ENCODE data around the gene TNS2. TPM values are rescaled to one million over a fixed set of nuclear protein-coding genes. Genes with fewer than 3 reads are reported as not detected.
A peak's percentile ranks its signal among the peaks of the same experiment; 100 is the strongest.

TNS2 gene
- total RNA-seq, 1 experiment from 2014 or later = 0.48 TPM

- H2AFZ ChIP-seq (ENCODE audit: low read length) = no peak overlapping the region
- H3K9me3 ChIP-seq (ENCODE audit: low read length) = no peaks in the 10 kb centered on the region
- H3K4me2 ChIP-seq (ENCODE audit: low read depth, low read length, poor library complexity, severe bottlenecking) = no peak overlapping the region
- H3K4me1 ChIP-seq (ENCODE audit: low read length) = peaks cover 18% of the 10 kb centered on the region
- no peaks in the 10 kb centered on the region for H3K36me3 ChIP-seq (ENCODE audit: insufficient read depth, low read length)
- no peak overlapping the region for H3K4me3 ChIP-seq (ENCODE audit: low read length)
- no peaks in the 10 kb centered on the region for H3K9me2 ChIP-seq (replicated peaks; ENCODE audit: insufficient read depth, low read length)
- no peaks in the 10 kb centered on the region for H3K27me3 ChIP-seq (ENCODE audit: low read length)
- H3K27ac ChIP-seq (ENCODE audit: low read length) = no peak overlapping the region
- H3K9ac ChIP-seq (ENCODE audit: low read length) = no peak overlapping the region
- DNase-seq = no peak
- H3K79me2 ChIP-seq (ENCODE audit: low read length) = peaks cover 12% of the 10 kb centered on the region
- H4K20me1 ChIP-seq (ENCODE audit: insufficient read depth, low read depth, low read length) = no peaks in the 10 kb centered on the region
These were observed 26.6 kb downstream of the TNS2 start for GRCh38 chr12:53076461-53076860.

- H3K27me3 ChIP-seq (ENCODE audit: low read length) = no peaks in the 10 kb centered on the region
- H3K79me2 ChIP-seq (ENCODE audit: low read length) = peaks cover 12% of the 10 kb centered on the region
- no peak overlapping the region for H3K4me2 ChIP-seq (ENCODE audit: low read depth, low read length, poor library complexity, severe bottlenecking)
- DNase-seq = no peak
- H3K27ac ChIP-seq (ENCODE audit: low read length) = no peak overlapping the region
- H3K9me2 ChIP-seq (replicated peaks; ENCODE audit: insufficient read depth, low read length) = no peaks in the 10 kb centered on the region
- H2AFZ ChIP-seq (ENCODE audit: low read length) = no peak overlapping the region
- no peak overlapping the region for H3K4me3 ChIP-seq (ENCODE audit: low read length)
- no peaks in the 10 kb centered on the region for H4K20me1 ChIP-seq (ENCODE audit: insufficient read depth, low read depth, low read length)
- H3K4me1 ChIP-seq (ENCODE audit: low read length) = peaks cover 18% of the 10 kb centered on the region
- H3K36me3 ChIP-seq (ENCODE audit: insufficient read depth, low read length) = no peaks in the 10 kb centered on the region
- no peak overlapping the region for H3K9ac ChIP-seq (ENCODE audit: low read length)
- no peaks in the 10 kb centered on the region for H3K9me3 ChIP-seq (ENCODE audit: low read length)
These were observed 27.2 kb downstream of the TNS2 start for GRCh38 chr12:53077030-53077429.

GRCh38 chr12:53078425-53079225 lies 28.8 kb downstream of the TNS2 start:
- H3K4me2 ChIP-seq (ENCODE audit: low read depth, low read length, poor library complexity, severe bottlenecking) = peak overlapping the region; percentile 100
- DNase-seq = peak; percentile 91
- no peaks in the 10 kb centered on the region for H3K36me3 ChIP-seq (ENCODE audit: insufficient read depth, low read length)
- peak overlapping the region; percentile 84 for H3K27ac ChIP-seq (ENCODE audit: low read length)
- H3K9me2 ChIP-seq (replicated peaks; ENCODE audit: insufficient read depth, low read length) = no peaks in the 10 kb centered on the region
- H3K9ac ChIP-seq (ENCODE audit: low read length) = peak overlapping the region; percentile 91
- H2AFZ ChIP-seq (ENCODE audit: low read length) = peak overlapping the region; percentile 78; the same call in 1 of the 2 replicates
- peak overlapping the region; percentile 82 for H3K4me3 ChIP-seq (ENCODE audit: low read length)
- H3K9me3 ChIP-seq (ENCODE audit: low read length) = no peaks in the 10 kb centered on the region
- H3K4me1 ChIP-seq (ENCODE audit: low read length) = peaks cover 18% of the 10 kb centered on the region
- H3K27me3 ChIP-seq (ENCODE audit: low read length) = no peaks in the 10 kb centered on the region
- peaks cover 12% of the 10 kb centered on the region for H3K79me2 ChIP-seq (ENCODE audit: low read length)
- H4K20me1 ChIP-seq (ENCODE audit: insufficient read depth, low read depth, low read length) = no peaks in the 10 kb centered on the region

- H3K9ac ChIP-seq (ENCODE audit: low read length) = peak within 1 kb of the TSS; percentile 91
- H4K20me1 ChIP-seq (ENCODE audit: insufficient read depth, low read depth, low read length) = no peaks in the 10 kb centered on the region
- H3K79me2 ChIP-seq (ENCODE audit: low read length) = peaks cover 12% of the 10 kb centered on the region
- H3K9me2 ChIP-seq (replicated peaks; ENCODE audit: insufficient read depth, low read length) = no peaks in the 10 kb centered on the region
- H3K36me3 ChIP-seq (ENCODE audit: insufficient read depth, low read length) = no peaks in the 10 kb centered on the region
- peak; percentile 98 for DNase-seq
- peak within 1 kb of the TSS; percentile 100 for H2AFZ ChIP-seq (ENCODE audit: low read length)
- peak within 1 kb of the TSS; percentile 82 for H3K4me3 ChIP-seq (ENCODE audit: low read length)
- H3K4me2 ChIP-seq (ENCODE audit: low read depth, low read length, poor library complexity, severe bottlenecking) = peak within 1 kb of the TSS; percentile 100
- H3K27ac ChIP-seq (ENCODE audit: low read length) = peak within 1 kb of the TSS; percentile 84
- no peaks in the 10 kb centered on the region for H3K27me3 ChIP-seq (ENCODE audit: low read length)
- peaks cover 18% of the 10 kb centered on the region for H3K4me1 ChIP-seq (ENCODE audit: low read length)
- H3K9me3 ChIP-seq (ENCODE audit: low read length) = no peaks in the 10 kb centered on the region
These were observed 29.6 kb downstream of the TNS2 start, which contains the start of gene SPRYD3 for GRCh38 chr12:53079226-53080117. Gene SPRYD3, minus strand, starts transcription at chr12:53079390. Its CDS starts 57 bp downstream, at chr12:53079333.

- Histone ChIP-seq H3K36me3 (ENCODE audit: insufficient read depth, low read length) (no peaks in the 10 kb centered on the region), H3K4me3 (ENCODE audit: low read length) (no peak overlapping the region), H3K9me2 (replicated peaks; ENCODE audit: insufficient read depth, low read length) (no peaks in the 10 kb centered on the region), H3K9ac (ENCODE audit: low read length) (no peak overlapping the region), H3K27ac (ENCODE audit: low read length) (no peak overlapping the region), H3K9me3 (ENCODE audit: low read length) (no peaks in the 10 kb centered on the region), H2AFZ (ENCODE audit: low read length) (no peak overlapping the region), H3K4me1 (ENCODE audit: low read length) (peaks cover 18% of the 10 kb centered on the region), H3K27me3 (ENCODE audit: low read length) (no peaks in the 10 kb centered on the region), H3K4me2 (ENCODE audit: low read depth, low read length, poor library complexity, severe bottlenecking) (no peak overlapping the region), H3K79me2 (ENCODE audit: low read length) (peaks cover 7% of the 10 kb centered on the region), H4K20me1 (ENCODE audit: insufficient read depth, low read depth, low read length) (no peaks in the 10 kb centered on the region)
- no peak for DNase-seq
These were observed 32.8 kb downstream of the TNS2 start for GRCh38 chr12:53082637-53083175.

- no peak overlapping the region for H2AFZ ChIP-seq (ENCODE audit: low read length)
- no peak overlapping the region for H3K27ac ChIP-seq (ENCODE audit: low read length)
- H3K9ac ChIP-seq (ENCODE audit: low read length) = no peak overlapping the region
- no peaks in the 10 kb centered on the region for H3K27me3 ChIP-seq (ENCODE audit: low read length)
- H3K36me3 ChIP-seq (ENCODE audit: insufficient read depth, low read length) = no peaks in the 10 kb centered on the region
- H4K20me1 ChIP-seq (ENCODE audit: insufficient read depth, low read depth, low read length) = no peaks in the 10 kb centered on the region
- no peaks in the 10 kb centered on the region for H3K4me1 ChIP-seq (ENCODE audit: low read length)
- no peaks in the 10 kb centered on the region for H3K9me2 ChIP-seq (replicated peaks; ENCODE audit: insufficient read depth, low read length)
- no peak for DNase-seq
- no peaks in the 10 kb centered on the region for H3K9me3 ChIP-seq (ENCODE audit: low read length)
- no peak overlapping the region for H3K4me2 ChIP-seq (ENCODE audit: low read depth, low read length, poor library complexity, severe bottlenecking)
- no peak overlapping the region for H3K4me3 ChIP-seq (ENCODE audit: low read length)
- H3K79me2 ChIP-seq (ENCODE audit: low read length) = no peaks in the 10 kb centered on the region
These were observed 36.5 kb downstream of the TNS2 start for GRCh38 chr12:53086361-53086760.

GRCh38 chr12:53090105-53090504 lies 40.2 kb downstream of the TNS2 start:
- Histone ChIP-seq H3K9me2 (replicated peaks; ENCODE audit: insufficient read depth, low read length) (no peaks in the 10 kb centered on the region), H3K27me3 (ENCODE audit: low read length) (no peaks in the 10 kb centered on the region), H3K4me3 (ENCODE audit: low read length) (no peak overlapping the region), H3K36me3 (ENCODE audit: insufficient read depth, low read length) (no peaks in the 10 kb centered on the region), H3K79me2 (ENCODE audit: low read length) (no peaks in the 10 kb centered on the region), H3K4me1 (ENCODE audit: low read length) (no peaks in the 10 kb centered on the region), H3K9me3 (ENCODE audit: low read length) (no peaks in the 10 kb centered on the region), H3K4me2 (ENCODE audit: low read depth, low read length, poor library complexity, severe bottlenecking) (no peak overlapping the region), H2AFZ (ENCODE audit: low read length) (no peak overlapping the region), H3K27ac (ENCODE audit: low read length) (no peak overlapping the region), H4K20me1 (ENCODE audit: insufficient read depth, low read depth, low read length) (no peaks in the 10 kb centered on the region), H3K9ac (ENCODE audit: low read length) (no peak overlapping the region)
- DNase-seq = no peak

- Histone ChIP-seq H3K9ac (ENCODE audit: low read length) (no peak overlapping the region), H3K79me2 (ENCODE audit: low read length) (no peaks in the 10 kb centered on the region), H3K9me2 (replicated peaks; ENCODE audit: insufficient read depth, low read length) (no peaks in the 10 kb centered on the region), H3K27ac (ENCODE audit: low read length) (no peak overlapping the region), H3K4me2 (ENCODE audit: low read depth, low read length, poor library complexity, severe bottlenecking) (no peak overlapping the region), H3K4me3 (ENCODE audit: low read length) (no peak overlapping the region), H3K4me1 (ENCODE audit: low read length) (no peaks in the 10 kb centered on the region), H3K36me3 (ENCODE audit: insufficient read depth, low read length) (no peaks in the 10 kb centered on the region), H3K9me3 (ENCODE audit: low read length) (no peaks in the 10 kb centered on the region), H3K27me3 (ENCODE audit: low read length) (no peaks in the 10 kb centered on the region), H2AFZ (ENCODE audit: low read length) (no peak overlapping the region), H4K20me1 (ENCODE audit: insufficient read depth, low read depth, low read length) (no peaks in the 10 kb centered on the region)
- DNase-seq = no peak
These were observed 40.7 kb downstream of the TNS2 start for GRCh38 chr12:53090554-53090953.

Measured in Karpas-422 (cell line).